HG03565 (cell line): ENCODE results near the gene CBX2.
"Not testable (repeated sequence)": the region's sequence is repeated elsewhere in the genome, so short reads cannot be mapped to it uniquely, and the experiment has no call there.

Experiments used
- ATAC-seq: cut with Tn5 transposase; IDR thresholded peaks from one replicate; pipeline ENCODE4 v1.9.1; 2021; ENCODE audit warnings: mild to moderate bottlenecking, moderate library complexity; ENCODE audit not compliant: unreplicated experiment

CBX2 gene

DNA sequence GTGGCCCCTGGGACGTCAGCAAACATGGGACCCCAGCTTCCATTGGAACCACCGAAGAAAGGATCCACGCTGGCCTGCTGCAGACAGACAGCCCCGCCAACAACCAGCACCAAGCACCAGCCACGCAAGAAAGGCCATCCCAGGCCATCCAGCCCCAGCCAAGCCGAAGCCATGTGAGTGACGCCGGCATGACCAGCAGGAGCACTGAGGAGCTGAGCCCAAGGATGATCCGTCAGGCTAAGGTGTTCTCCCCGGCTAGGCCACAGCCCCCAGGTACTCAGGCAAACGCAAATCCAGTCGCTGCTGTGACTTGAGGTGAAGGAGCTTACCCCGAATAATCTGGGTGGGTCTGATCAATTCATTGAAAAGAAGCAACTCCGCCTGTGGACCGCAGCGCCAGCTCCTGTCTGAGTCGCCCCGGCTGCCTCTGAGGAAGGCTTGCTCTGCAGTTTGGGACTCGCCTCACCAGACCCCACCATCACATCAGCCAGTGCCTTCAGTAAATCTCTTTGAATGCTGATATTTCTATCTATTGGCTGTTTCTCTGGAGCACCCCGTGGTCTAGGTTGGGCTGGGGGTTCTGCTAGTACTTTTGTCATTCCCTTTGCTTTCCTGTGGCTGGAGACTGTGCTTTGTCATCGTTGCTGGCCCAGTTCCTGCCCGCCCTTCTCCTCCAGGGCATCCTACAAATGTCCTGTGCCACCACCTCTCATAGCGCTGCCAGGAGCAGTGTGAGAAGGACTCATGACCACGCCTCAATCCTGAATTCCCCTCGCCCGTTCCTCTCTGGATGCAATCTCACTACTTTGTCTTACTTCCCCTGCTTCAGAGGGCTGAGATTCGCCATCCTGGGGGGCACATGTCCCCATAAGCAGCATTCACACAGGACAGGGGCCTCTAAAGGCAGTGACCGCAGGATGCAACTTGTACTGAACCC is 8.1 kb upstream of the CBX2 start:
- no peak for ATAC-seq

DNA sequence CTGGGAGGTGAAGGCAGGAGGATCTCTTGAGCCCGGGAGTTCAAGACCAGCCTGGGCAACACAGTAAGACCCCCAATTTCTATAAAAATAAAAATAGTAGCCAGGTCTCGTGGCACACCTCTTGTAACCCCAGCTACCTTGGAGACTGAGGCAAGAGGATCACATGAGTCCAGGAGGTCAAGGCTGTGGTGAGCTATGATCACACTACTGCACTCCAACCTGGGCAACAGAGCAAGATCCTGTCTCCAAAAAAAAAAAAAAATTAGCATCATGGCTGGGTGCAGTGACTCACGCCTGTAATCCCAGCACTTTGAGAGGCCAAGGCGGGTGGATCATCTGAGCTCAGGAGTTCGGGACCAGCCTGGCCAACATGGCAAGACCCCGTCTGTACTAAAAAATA is 6.7 kb upstream of the CBX2 start:
- ATAC-seq = no peak

DNA sequence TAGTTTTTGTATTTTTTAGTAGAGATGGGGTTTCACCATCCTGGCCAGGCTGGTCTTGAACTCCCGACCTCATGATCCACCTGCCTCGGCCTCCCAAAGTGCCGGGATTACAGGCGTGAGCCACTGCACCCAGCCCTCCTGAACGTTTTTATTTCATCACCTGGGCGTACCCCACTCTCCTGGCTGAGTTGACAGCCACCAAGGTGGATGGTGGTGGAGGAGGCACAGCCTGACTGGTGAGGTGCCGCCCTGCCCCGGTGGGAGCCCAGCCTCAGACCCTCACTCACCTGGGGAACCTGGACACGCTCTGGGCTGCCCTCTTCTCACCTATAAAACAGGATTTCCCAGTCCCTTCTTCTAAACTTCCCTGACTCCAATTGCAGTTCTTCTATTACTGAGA is 5.2 kb upstream of the CBX2 start:
- not testable (repeated sequence) for ATAC-seq

DNA sequence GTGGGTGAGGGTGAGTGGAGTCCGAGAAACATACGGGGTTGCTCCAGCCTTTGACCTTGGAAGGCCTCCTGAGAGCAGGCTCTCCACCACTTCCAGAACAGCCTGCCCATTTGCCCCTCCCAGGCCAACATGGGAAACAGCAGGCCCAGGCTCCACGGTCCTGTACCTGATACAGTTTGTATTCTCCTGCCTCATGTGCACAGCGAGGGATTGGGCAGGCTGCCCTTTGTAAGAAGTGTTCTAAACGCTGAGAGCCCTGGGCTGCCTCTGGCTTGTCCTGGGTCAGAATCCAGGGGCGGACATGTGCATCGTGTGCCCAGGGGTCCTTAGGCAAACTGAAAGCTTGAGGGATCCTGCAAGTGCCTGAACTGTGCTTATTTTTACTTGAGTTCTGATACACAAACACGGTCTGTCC is 3.4 kb upstream of the CBX2 start:
- ATAC-seq = no peak

DNA sequence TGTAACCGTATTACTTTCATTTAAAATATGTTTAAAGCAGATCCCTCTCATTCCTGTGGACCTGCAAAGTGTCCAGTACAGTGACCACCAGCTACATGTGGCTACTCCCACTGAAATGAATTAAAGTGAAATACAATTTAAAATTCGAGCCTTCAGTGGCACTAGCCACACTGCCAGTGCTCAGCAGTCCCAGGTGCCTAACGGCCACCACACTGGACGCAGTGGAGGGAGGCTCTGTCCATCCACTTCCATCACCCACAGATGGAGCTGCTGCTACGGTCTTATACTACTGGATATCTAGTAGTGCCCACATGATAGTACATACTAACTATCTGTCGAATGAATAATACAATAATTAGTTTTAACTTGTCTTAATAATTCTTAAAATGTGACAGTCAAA is 2.3 kb upstream of the CBX2 start:
- no peak for ATAC-seq

DNA sequence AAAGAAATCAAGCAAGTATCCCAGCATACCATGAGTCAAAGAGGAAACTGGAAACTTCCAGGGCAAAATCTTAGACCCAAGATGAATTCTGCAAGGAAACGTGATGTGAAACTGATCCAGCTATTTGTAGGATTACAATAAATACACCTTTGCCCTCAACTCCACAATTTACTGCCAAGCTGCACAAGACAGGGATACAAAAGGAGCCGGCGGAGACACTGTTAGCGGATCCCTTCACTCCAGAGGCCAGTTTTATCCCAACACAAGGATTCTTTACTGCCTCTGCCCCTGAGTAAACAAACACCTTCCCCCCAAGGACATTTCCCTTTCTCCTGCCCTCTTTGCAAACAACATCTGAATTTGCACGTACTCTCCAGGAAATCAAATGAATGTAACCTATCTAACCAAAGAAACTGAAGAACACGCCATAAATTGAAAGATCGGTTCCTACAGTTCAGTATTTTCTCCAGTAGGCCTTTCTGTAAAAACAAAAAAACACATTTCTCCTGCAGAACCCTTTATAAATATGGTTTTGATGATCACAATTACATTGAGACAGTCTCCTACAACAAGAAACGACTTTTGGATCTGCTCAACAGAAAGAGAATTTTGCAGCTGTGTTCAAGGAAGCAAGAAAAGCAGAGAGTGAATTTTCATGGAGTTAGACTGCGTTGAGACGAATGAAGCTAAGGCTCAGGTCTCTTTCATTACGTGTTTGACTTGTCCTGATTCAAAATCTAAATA is 1.4 kb upstream of the CBX2 start:
- no peak for ATAC-seq

DNA sequence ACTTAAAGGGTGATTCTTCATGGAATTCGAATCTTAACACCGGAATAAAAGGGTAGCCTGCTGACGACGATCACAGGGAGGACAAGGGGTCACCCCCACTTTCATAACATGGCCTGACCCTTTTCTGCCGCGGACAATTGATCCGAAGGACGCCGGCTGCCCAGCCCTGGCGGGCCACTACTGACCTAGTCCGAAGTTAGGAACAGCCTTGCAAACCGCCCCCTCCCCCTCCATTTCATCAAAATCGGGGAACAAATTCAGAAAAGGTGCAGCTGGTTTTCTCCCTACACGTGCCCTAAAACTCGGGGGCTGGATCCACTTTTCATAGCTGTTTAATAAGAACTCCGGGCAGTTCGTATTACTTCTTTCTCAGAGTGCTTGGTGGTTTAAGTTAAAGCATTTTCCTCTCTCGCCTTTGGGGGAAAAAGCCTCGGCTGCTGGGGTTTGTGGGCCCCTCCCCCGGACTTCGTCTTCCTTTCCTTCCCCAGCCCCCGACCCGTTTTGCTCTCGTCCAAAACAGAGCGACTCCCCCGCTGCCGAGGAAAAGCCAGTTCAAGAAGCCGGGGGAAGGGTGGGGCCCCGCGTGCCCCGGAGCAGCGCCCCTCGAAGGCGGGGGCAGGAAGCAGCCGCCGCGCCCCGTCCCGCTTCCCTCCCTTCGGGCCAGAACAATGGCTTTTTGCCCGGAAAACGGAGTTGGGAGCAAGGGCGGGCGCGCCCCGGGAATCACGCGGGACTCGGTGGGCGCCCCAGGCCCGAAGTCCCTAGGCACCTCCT is 641 bp upstream of the CBX2 start:
- peak; percentile 12 for ATAC-seq

DNA sequence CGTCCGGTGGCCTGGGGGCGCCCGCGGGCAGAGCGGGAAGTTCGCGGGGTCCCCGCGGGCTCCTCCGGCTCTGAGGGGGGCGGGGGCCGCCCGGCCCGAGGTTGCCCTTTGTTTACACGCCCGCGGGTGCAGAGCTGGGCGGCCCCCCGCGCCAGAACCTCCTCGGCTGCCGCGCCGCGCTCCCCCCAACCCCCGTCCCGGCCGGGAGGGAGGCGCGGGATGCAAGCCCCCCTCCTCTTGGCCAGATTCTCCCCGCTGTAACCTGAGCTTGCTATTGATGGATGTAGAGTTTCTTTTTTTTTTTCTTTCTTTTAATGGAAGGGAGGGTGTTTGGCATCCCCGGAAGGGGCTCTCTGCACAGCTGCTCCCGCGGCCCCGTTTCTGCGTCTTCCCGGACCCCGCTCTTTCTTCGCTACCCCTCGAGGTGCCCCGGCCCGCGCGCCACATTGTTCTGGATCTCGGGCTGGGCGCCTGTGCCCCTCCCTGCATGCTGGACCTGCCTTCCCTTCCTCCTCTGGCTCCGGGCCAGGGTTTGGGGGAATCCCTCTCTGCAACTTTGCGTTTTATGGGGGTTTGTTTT is 646 bp downstream of the CBX2 start:
- ATAC-seq = peak; percentile 3

DNA sequence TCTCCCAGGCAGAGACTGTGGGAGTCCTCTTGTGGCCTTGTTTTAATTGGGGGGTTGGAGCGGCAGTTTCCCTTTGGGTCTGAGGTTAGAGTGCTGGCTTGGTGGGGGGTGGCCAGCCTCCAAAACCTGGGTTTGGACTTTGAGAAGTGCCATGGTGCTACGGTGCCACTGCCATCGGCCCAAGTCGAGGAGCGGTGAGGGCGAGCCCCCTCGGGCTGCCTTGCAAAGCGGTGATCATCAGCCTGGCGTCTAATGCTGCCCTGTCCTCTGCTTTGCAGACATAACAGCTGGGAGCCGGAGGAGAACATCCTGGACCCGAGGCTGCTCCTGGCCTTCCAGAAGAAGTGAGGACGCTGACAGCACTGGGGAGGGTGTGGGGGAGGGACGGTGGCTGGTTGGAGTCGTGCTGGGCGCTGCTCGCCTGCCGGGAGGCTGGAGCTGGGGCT is 1.2 kb downstream of the CBX2 start:
- no peak for ATAC-seq

DNA sequence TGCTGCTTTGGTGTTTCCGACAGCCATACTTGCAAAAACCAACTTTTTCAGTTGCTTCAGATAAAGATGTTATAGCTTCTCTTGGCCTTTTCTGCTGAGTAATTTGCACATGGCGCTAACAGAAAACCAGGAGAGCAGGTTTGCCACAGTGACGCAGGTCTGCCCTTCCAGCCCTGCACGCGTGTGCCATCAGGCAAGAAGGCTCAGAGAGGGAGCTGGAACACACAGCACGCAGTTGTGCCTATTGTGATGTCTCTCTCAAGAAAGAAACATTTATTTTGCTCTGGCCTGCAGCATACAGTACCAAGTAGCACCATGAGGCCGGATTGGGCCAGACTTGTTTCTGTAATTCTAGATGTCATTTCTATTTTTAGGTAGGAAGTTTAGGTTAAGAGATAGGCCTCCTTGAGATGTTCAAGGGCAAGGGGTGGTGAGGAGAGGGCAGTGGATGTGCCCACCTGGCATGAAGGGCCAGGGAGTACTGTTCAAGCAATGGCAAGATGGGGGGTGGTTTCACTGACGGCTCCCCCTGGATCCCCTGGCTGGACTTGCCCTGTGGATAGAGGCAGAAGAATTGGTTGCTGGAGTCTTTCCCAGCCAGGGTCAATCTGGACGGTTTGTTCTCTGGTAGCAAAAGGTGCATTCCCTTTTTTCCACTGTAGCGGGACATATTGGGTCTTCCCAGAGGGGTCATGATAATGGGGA is 1.9 kb downstream of the CBX2 start:
- ATAC-seq = no peak

DNA sequence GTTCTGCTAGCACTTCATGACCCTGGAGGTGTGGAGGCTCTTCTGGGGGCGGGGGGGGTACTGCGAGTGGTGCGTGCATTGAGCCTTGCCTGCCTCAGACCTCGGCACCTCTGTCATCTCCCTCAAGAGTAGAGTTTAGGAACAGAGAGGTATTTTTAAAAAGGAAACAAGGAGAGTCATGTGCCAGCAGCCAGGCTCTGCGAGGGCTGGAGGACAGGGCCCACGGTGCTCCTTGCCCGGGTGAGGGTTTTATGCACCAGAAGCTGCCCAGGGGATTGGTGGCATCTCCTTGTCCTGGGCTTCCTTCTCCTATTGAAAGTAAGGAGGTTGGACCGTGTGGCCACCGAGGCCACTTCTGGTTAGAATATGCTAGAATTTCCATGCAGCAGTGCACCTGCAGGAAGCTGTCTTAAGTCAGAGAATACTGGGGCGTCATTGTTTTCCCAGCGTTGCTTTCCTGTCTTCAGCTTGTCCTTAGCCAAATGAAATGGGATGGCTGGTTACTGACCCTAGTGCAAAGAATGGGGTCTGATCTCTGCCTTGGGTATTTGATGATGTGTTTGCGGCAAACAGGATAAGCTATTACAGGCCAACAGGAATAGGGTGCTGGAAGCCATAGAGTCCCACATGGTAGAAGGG is 3.2 kb downstream of the CBX2 start:
- ATAC-seq = no peak

DNA sequence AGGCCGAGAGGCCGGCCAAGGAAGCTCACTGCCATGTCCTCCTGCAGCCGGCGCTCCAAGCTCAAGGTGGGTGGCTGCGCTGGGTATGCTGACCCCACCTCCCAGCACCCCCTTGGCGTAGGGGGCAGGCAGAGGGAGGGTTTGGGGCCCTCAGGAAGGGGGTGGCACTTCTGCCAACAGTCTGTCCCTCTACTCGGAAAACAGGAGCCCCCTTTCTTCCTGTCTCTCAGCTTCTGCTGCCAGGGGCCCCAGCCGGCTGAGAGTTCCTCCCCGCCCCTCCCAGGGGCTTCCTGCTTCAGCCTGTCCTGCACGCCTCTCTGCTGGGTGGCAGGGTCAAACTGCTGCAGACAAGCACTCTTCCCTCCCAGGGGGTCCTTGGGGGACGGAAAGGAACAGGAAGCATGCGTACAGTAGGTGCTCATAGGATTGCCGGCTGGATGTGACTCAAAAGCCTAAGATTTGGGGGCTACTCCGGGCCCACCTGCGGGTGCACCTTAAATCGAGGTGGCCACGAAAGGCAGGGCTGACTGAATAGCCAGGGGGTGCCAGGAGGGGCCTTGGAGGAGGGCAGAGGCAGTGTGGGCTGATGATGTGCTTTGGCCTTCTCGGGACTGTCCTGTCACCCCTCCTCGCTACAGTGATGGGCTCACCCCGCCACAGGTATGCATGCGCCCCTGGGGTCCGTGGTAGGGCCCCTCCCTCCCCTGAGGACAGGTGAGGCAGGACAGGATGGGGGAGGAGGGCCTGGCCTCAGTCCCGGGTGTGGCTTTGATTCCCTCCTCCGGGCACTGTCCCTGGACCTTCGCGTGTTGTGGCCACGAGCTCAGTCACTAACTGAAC is 4.0 kb downstream of the CBX2 start:
- ATAC-seq = no peak

DNA sequence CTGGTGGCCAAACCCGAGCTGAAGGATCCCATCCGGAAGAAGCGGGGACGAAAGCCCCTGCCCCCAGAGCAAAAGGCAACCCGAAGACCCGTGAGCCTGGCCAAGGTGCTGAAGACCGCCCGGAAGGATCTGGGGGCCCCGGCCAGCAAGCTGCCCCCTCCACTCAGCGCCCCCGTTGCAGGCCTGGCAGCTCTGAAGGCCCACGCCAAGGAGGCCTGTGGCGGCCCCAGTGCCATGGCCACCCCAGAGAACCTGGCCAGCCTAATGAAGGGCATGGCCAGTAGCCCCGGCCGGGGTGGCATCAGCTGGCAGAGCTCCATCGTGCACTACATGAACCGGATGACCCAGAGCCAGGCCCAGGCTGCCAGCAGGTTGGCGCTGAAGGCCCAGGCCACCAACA is 5.9 kb downstream of the CBX2 start:
- ATAC-seq = no peak

DNA sequence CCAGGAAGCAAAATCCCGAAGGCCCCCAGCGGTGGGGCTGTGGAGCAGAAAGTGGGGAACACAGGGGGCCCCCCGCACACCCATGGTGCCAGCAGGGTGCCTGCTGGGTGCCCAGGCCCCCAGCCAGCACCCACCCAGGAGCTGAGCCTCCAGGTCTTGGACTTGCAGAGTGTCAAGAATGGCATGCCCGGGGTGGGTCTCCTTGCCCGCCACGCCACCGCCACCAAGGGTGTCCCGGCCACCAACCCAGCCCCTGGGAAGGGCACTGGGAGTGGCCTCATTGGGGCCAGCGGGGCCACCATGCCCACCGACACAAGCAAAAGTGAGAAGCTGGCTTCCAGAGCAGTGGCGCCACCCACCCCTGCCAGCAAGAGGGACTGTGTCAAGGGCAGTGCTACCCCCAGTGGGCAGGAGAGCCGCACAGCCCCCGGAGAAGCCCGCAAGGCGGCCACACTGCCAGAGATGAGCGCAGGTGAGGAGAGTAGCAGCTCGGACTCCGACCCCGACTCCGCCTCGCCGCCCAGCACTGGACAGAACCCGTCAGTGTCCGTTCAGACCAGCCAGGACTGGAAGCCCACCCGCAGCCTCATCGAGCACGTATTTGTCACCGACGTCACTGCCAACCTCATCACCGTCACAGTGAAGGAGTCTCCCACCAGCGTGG is 6.5 kb downstream of the CBX2 start:
- no peak for ATAC-seq

DNA sequence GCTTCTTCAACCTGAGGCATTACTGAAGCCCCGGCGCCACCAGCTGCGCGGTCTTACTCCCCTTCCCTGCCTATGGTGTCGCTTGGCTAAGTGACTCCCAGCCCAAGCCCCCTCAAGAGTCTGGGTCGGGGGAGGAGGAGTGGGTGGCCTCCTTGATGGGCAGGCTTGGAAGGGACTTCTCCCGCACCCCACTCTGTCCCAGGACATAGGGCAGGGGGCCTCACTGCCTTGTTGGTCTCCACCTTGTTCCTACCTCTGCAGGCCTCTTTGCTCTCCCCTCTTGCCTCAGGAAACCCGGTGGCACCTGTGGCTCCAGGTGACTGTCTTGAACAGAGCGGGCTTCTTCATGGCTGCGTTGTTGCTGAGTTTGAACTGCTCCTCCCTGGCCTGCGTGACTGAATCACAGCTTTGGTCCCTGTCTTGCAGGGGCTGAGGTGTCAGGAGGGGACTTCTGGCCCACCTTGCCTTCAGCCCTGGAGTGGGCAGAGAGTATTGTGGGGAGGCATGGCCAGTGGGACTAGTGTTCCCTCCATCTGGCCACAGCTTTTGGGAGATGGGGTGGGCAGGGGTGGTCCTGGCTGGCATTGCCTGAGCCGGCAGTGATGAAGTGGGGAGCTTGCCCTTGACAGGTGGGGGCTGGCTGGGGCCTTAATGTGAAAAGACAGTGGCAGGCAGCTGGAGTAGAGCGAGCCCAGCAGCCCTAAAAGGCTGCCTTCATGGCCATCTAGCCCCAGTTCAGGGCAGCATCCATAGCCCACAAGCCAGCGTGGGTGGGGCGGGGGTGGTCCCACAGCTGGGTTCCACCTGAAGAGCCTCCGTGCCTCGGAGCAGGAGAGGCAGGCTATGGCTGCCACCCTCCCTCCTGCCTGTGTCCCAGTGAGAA is 7.3 kb downstream of the CBX2 start:
- ATAC-seq = no peak

DNA sequence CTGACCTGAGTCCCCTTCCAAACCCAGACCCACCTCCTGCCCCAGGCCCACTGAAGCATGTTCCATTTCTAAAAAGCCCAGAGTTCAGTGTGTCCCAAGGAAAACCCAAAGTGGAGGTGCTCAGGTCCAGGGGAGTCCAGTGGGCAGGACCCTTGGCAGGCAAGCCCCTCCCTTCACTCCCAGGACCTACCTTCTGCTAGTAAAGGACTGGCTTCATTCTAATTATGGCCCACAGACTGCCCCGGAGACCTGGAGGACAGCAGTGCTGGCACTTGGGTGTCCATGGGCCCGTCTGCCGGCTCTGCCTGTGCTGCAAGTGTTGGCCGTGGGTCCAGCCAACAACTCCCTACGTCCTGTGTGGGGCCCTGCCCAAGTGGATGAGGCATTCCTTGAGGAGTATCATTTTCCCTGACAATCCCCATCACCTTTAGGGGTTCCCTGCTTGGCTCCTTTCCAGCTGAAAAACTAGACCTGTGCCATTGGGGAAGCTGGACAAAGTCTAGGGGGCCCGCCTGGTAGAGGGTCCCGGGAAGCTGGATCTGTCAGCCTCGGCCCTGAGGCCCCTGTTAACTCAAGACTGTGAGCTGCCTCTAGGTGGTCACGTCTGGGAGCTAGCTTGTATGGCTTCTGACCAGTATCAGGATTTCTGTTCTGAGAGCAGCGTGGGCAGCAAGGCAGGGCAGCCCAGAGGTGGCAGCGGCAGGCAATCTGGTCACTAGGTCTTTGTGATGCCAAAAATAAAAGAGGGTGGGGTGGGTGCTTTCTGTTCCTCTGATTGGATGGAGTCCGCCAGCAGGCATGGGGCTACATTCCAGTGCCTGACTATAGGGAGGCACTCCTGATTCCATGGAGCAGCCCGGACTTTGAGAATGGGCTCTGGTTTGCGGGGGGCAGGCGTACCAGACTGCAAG is 8.2 kb downstream of the CBX2 start:
- no peak for ATAC-seq
